ENCODE results near the gene GMPPB. TPM values are rescaled to one million over a fixed set of nuclear protein-coding genes. Genes with fewer than 3 reads are reported as not detected.

The GMPPB gene
- total and polyA plus RNA-seq, 12 donors, result 8.7 to 48.8 (median 12.9) TPM

- Histone ChIP-seq H3K27ac (no peak overlapping the region), H3K27me3 (no peaks in the 10 kb centered on the region), H3K9me3 (no peaks in the 10 kb centered on the region), H3K36me3 (peaks cover 0 to 74% (median 8%) of the 10 kb centered on the region in 9 donors), H3K4me3 (no peak overlapping the region), H3K4me1 (peaks cover 0 to 4% (median 1%) of the 10 kb centered on the region in 9 donors)
- WGBS, 2 donors, result 93% methylated on average over 25 of the region's 25 CpGs
- ATAC-seq (no peak), DNase-seq (no peak)
- intact Hi-C loops (cut with DNase I), result no loop called here
- no peak for TF ChIP-seq CTCF (IDR thresholded peaks at IDR 0.05)
Measured at GRCh38 chr3:49713336-49714105, 10.2 kb downstream of the GMPPB start.

- 69 to 75% methylated on average over 7 of the region's 7 CpGs for WGBS, 2 donors
- peaks cover 0 to 80% (median 8%) of the 10 kb centered on the region in 9 donors for H3K36me3 ChIP-seq
Measured at GRCh38 chr3:49712631-49713317, 11.0 kb downstream of the GMPPB start.

GRCh38 chr3:49712166-49712565 lies 11.6 kb downstream of the GMPPB start:
- Histone ChIP-seq H3K27me3 (no peaks in the 10 kb centered on the region), H3K36me3 (peaks cover 0 to 81% (median 8%) of the 10 kb centered on the region in 9 donors), H3K4me3 (no peak overlapping the region), H3K9me3 (no peaks in the 10 kb centered on the region), H3K27ac (no peak overlapping the region), H3K4me1 (no peaks in the 10 kb centered on the region)
- intact Hi-C loops (cut with DNase I), result no loop called here
- WGBS, 2 donors, result 92 to 96% methylated on average over 11 of the region's 11 CpGs
- no peak for ATAC-seq
- no peak for DNase-seq
- TF ChIP-seq CTCF (IDR thresholded peaks at IDR 0.05), result no peak

More at GRCh38 chr3:49712631-49713317, 11.0 kb downstream of the GMPPB start:
- intact Hi-C loops (cut with DNase I), result no loop called here
- no peak for TF ChIP-seq CTCF (IDR thresholded peaks at IDR 0.05)
- Histone ChIP-seq H3K4me3 (no peak overlapping the region), H3K27ac (no peak overlapping the region), H3K27me3 (no peaks in the 10 kb centered on the region), H3K4me1 (no peaks in the 10 kb centered on the region), H3K9me3 (no peaks in the 10 kb centered on the region)
- ATAC-seq, result no peak
- no peak for DNase-seq

GRCh38 chr3:49711489-49711888 lies 12.3 kb downstream of the GMPPB start:
- Histone ChIP-seq H3K9me3 (no peaks in the 10 kb centered on the region), H3K27me3 (no peaks in the 10 kb centered on the region), H3K4me1 (no peaks in the 10 kb centered on the region), H3K36me3 (peaks cover 0 to 82% (median 8%) of the 10 kb centered on the region in 9 donors), H3K27ac (no peak overlapping the region), H3K4me3 (no peak overlapping the region)
- intact Hi-C loops (cut with DNase I), result no loop called here
- TF ChIP-seq CTCF (IDR thresholded peaks at IDR 0.05), result no peak
- no peak for ATAC-seq
- DNase-seq, result no peak
- 91 to 93% methylated on average over 5 of the region's 5 CpGs for WGBS, 2 donors
